Heart left ventricle (tissue), 13 donors: ENCODE data around the gene PFDN6.

Experiments used
- CTCF ChIP-seq, 12 donors: fragments of 200-600 bp; sonication (generic) in 4 of 12; IDR thresholded peaks; one replicate each; pipeline versions ENCODE4 v1.5.0 to v1.8.0; 2018 to 2022; ENCODE audit warnings: antibody characterized with exemption in 12 of 12, mild to moderate bottlenecking in 5 of 12
- POLR2A ChIP-seq, 2 donors: fragments of 450-650 bp; IDR thresholded peaks; one replicate each; pipeline ENCODE4 v1.6.1; 2017; ENCODE audit warnings: antibody characterized with exemption in 2 of 2, mild to moderate bottlenecking in 2 of 2, moderate library complexity in 2 of 2
- donor health status: ischemic (EF 13 %, LVEDD 7.1; RV severe dilation, severe dysfunction).
- donor health status: DM: no; HTN: yes; CAD: no.
- donor health status: DM: no; HTN: no; CAD: no.
- donor health status: ischemic (EF 25% LVEDD 6.9; RV normal size, moderate dysfunction).
- donor health status: ischemic (EF 25% LVEDD 5.7; RV mildly dilated, moderate dysfunction).
- donor health status: ischemic (EF 35%, LVEDD 5.7; RV mildly dilated, moderate dysfunction).
- donor health status: nonischemic (EF 11% LVEDD 7.7; RV severe dilation, severe dysfunction).
- donor health status: DM: yes; HTN: yes; CAD: no.
- donor health status: PGD.
- donor health status: ischemic (EF 29% LVEDD 5.4; RV normal size, mild dysfunction).
- donor health status: nonischemic (EF 23%, LVEDD 6.1; RV moderate dilation, normal function).

GRCh38 chr6:33305052-33305451, 15.7 kb downstream of the PFDN6 start:
- TF ChIP-seq CTCF (IDR thresholded peaks at IDR 0.05) (no peak), POLR2A (IDR thresholded peaks at IDR 0.05) (no peak)
